ENCODE data around the gene ZNF280A. TPM values are rescaled to one million over a fixed set of nuclear protein-coding genes. Genes with fewer than 3 reads are reported as not detected.
"Not testable (repeated sequence)": the region's sequence is repeated elsewhere in the genome, so short reads cannot be mapped to it uniquely, and the experiment has no call there.

The ZNF280A gene
- total RNA-seq, 2 donors from 2014 or later, result not detected

DNA sequence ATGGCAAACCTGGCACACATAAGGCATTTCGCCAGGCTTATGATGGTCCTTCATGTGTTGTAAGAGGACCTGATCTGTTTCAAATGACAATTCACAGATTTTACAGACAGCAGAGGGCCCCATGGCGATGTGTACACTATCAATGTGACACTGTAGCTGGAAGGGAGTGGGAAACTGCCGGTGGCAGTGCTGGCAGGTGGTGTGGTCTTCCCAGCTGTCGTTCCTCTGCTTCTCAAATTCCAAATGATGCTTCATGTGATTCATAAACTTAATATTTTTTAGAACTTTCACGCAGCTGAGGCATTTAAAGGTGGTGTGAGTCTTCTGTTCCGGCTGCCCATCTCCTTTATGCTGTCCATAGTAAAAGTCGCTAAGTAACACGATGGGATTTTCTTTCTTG is 5.6 kb downstream of the ZNF280A start:
- H3K27me3 Mint-ChIP-seq, result peaks cover 52% of the 10 kb centered on the region
- ATAC-seq; H3K27ac Mint-ChIP-seq; H3K36me3 Mint-ChIP-seq (ENCODE audit: low read depth); H3K4me1 Mint-ChIP-seq; H3K4me3 Mint-ChIP-seq; DNase-seq; H3K9me3 ChIP-seq (ENCODE audit: control insufficient read depth, low read length, poor library complexity, severe bottlenecking): not testable (repeated sequence)

DNA sequence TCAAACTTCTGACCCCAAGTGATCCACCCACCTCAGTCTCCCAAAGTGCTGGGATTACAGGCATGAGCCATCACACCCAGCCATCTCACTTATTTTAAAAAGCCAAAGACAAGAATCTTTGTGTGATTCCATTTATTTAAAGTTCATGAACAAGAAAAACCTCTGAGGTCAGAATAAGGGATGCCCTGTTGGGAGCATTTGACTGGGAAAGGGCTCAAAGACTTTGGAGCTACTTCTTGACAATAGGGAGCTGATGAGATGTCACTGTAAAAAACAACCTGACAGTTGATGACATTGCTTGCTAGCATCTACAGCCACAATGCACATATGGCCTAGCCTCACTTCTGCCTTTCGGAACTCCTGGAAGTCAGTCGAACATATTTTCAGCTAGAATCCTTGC is 6.5 kb downstream of the ZNF280A start:
- ATAC-seq, result no peak
- H3K4me3 Mint-ChIP-seq, result no peak overlapping the region
- peaks cover 50% of the 10 kb centered on the region for H3K27me3 Mint-ChIP-seq

DNA sequence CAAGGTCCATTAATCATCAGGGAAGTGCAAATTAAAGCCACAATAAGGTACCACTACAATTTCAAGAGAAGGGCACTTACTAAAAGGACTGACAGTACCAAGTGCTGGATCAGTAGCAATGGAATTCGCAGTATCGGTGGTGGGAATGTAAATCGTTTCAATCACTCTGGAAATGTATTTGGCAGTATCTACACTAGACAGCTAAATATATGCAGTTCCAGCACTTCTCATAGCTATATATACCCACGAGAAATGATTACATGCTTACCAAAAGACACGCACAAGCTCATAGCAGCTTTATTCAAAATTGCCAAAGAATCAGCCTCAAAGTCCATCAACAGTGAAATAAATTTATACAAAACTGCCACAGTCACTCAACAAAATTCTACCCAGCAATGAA is 7.1 kb downstream of the ZNF280A start:
- no peak for ATAC-seq
- H3K4me3 Mint-ChIP-seq, result no peak overlapping the region
- no peaks in the 10 kb centered on the region for H3K9me3 ChIP-seq (ENCODE audit: control insufficient read depth, low read length, poor library complexity, severe bottlenecking)
- peaks cover 50% of the 10 kb centered on the region for H3K27me3 Mint-ChIP-seq
- no peak overlapping the region for H3K27ac Mint-ChIP-seq
- no peak for DNase-seq
- peaks cover 7% of the 10 kb centered on the region for H3K4me1 Mint-ChIP-seq
- peaks cover 6% of the 10 kb centered on the region for H3K36me3 Mint-ChIP-seq (ENCODE audit: low read depth)

More for the DNA sequence above, 6.5 kb downstream of the ZNF280A start:
- Mint-ChIP-seq H3K36me3 (ENCODE audit: low read depth) (peaks cover 6% of the 10 kb centered on the region), H3K27ac (no peak overlapping the region), H3K4me1 (peaks cover 5% of the 10 kb centered on the region)
- no peaks in the 10 kb centered on the region for H3K9me3 ChIP-seq (ENCODE audit: control insufficient read depth, low read length, poor library complexity, severe bottlenecking)
- no peak for DNase-seq

DNA sequence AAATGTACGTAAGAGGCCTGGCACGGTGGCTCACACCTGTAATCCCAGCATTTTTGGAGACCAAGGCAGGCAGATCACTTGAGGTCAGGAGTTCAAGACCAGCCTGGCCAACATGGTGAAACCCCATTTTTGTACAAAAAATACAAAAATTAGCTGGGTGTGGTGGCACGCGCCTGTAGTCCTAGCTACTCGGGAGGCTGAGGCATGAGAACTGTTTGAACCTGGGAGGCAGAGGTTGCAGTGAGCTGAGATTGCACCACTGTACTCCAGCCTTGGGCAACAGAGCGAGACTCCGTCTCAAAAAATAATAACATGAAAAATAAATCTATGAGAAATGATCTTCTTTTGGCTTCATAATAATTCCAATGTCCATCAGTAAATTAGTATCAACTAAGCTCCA is 9.2 kb downstream of the ZNF280A start:
- ATAC-seq; H3K36me3 Mint-ChIP-seq (ENCODE audit: low read depth); H3K27ac Mint-ChIP-seq; H3K4me3 Mint-ChIP-seq; DNase-seq; H3K9me3 ChIP-seq (ENCODE audit: control insufficient read depth, low read length, poor library complexity, severe bottlenecking): not testable (repeated sequence)
- peaks cover 23% of the 10 kb centered on the region for H3K4me1 Mint-ChIP-seq
- peaks cover 36% of the 10 kb centered on the region for H3K27me3 Mint-ChIP-seq

DNA sequence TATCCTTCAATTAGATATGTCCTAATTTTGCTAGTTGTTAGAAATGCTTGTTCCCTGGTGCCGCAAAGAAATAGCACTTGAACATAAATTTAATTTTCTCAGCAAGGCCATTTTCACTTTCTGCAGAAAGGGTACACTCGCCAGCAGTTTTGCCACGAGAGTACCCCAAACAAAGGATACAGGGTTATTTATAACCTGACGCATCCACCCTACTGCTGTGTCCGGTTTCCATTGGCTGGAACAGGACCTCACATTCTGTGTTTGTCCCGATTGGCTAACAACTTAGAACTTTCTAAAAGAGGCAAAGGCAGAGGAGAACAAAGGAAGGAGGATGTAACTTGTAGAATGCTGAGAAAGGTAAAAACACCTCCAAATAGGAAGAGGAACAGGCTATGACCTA is 10.2 kb downstream of the ZNF280A start:
- H3K9me3 ChIP-seq (ENCODE audit: control insufficient read depth, low read length, poor library complexity, severe bottlenecking); H3K4me3 Mint-ChIP-seq; DNase-seq; ATAC-seq; H3K27ac Mint-ChIP-seq: not testable (repeated sequence)
- peaks cover 26% of the 10 kb centered on the region for H3K27me3 Mint-ChIP-seq
- H3K4me1 Mint-ChIP-seq, result peaks cover 25% of the 10 kb centered on the region
- peaks cover 10% of the 10 kb centered on the region for H3K36me3 Mint-ChIP-seq (ENCODE audit: low read depth)

DNA sequence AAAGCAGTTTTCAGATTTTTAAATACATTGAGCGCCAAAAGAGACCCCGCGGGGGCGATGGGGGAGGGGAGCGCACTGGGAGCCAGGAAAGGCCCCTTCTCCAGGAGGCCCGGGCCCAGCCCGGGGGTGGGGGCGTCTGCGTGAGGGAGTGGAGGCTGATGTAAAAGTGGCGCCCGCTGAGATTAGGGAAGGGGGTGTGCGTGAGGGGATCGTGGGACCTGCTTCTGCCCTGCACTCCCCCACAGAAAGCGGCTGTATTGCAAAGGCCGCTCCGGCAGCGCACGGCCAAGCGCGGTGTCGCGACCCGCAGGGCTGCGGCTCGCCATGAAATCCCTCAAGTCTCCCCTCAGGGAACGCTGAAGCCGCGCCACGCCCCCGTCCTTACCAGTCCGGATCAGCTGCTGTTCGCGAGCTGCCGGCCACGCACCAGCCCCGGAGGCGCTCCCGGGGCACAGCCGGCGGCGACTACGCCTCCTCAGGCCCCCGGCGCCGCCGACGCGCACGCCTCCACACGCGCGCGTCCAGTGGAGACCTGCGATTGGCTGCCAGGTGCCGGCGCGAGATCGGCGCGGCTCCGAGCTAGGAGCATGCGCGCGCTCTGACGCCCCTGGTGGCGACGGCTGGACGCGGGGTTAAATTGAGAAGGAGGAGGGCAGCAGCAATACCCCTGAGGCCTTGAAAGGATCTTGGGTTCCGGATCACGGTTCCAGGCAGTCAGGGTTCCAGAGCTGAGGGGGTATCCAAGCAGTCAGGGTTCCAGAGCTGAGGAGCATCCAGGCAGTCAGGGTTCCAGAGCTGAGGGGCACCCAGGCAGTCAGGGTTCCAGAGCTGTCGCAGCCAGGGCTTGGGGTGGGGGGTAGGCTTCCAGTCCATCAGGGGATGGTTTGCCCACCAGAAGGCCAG is 11.5 kb downstream of the ZNF280A start, which contains the start of gene ZNF280B:
ZNF280B (minus strand) TSS at position 469 of the 903 bp plus-strand sequence. CDS start 19,344 bp downstream, outside the sequence.
- Mint-ChIP-seq H3K36me3 (ENCODE audit: low read depth) (peaks cover 13% of the 10 kb centered on the region), H3K4me3 (peak within 1 kb of the TSS; percentile 88), H3K4me1 (peaks cover 25% of the 10 kb centered on the region), H3K27me3 (peaks cover 16% of the 10 kb centered on the region), H3K27ac (peak within 1 kb of the TSS; percentile 49)
- ATAC-seq (peak; percentile 99), DNase-seq (peak; percentile 60 to 78 (median 61))
- H3K9me3 ChIP-seq (ENCODE audit: control insufficient read depth, low read length, poor library complexity, severe bottlenecking), result no peaks in the 10 kb centered on the region

DNA sequence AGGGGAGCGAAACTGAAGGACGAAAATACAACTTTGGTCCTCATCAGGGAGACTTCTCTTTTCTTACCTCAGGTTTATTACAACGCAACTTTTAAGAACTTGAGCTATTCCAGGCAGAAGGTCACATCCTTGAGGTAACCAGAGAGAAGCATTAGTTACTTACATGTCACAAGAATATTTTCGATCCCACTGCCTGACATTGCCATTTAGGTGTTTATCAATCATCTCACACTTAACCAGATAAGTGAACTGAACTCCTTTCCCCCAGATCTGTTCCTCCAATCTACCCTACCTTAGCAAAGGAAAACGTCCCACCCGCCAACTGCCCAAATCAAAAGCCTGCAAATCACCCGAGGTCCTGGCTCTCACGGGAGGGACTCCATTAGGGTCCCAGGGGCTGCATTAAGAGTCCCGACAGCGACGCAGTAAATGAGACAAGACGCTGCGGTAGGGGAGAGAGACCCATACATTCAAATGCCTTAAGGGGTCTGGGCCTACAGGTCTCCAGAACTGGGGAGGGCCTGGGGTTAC is 12.3 kb downstream of the ZNF280A start:
- peak overlapping the region; percentile 49 for H3K27ac Mint-ChIP-seq
- DNase-seq (no peak), ATAC-seq (no peak)

DNA sequence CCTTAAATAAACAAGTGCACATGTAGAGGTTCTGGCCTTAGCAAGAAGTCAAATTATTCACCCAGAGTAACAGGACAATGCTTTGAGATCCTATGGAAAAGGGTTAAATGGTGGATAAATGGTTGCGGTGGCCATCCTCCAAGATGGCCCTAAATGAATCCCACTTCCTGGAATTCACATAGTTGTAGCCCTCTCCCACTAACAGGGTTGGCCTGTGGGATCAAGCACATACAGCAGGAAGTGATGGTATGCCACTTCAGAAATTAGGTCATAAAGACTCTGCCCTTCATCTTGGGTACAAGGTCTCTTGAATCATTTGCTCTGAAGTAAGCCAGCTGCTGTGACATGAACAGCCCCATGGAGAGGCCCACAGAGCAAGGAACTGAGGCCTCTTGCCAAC is 13.3 kb downstream of the ZNF280A start:
- H3K4me3 Mint-ChIP-seq, result no peak overlapping the region
- H3K4me1 Mint-ChIP-seq, result peaks cover 22% of the 10 kb centered on the region
- ATAC-seq (no peak), DNase-seq (no peak)
- no peaks in the 10 kb centered on the region for H3K27me3 Mint-ChIP-seq
- no peak overlapping the region for H3K27ac Mint-ChIP-seq
- peaks cover 15% of the 10 kb centered on the region for H3K36me3 Mint-ChIP-seq (ENCODE audit: low read depth)
- no peaks in the 10 kb centered on the region for H3K9me3 ChIP-seq (ENCODE audit: control insufficient read depth, low read length, poor library complexity, severe bottlenecking)

More for the DNA sequence above, 12.3 kb downstream of the ZNF280A start:
- peak overlapping the region; percentile 88 for H3K4me3 Mint-ChIP-seq
- peaks cover 25% of the 10 kb centered on the region for H3K4me1 Mint-ChIP-seq
- peaks cover 13% of the 10 kb centered on the region for H3K36me3 Mint-ChIP-seq (ENCODE audit: low read depth)
- no peaks in the 10 kb centered on the region for H3K9me3 ChIP-seq (ENCODE audit: control insufficient read depth, low read length, poor library complexity, severe bottlenecking)
- H3K27me3 Mint-ChIP-seq, result peaks cover 10% of the 10 kb centered on the region

DNA sequence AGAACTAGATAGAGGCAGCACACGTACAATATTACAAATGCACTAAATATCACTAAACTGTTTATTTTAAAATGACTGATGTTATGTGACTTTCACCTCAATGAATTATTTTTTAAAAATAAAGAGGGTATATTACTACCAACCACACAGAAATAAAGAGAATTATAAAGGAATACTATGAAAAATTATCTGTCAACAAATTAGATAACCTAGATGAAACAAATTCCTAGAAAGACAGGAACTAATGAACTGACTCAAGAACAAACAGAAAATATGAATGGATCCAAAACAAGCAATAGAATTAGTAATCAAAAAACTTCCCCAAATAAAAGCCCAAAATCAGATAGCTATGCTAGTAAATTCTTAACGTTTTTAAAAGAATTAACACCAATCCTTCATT is 21.8 kb downstream of the ZNF280A start:
- Mint-ChIP-seq H3K4me1 (peaks cover 12% of the 10 kb centered on the region), H3K27ac (no peak overlapping the region), H3K36me3 (ENCODE audit: low read depth) (peaks cover 9% of the 10 kb centered on the region), H3K4me3 (no peak overlapping the region), H3K27me3 (no peaks in the 10 kb centered on the region)
- DNase-seq, result no peak
- ATAC-seq, result no peak
- no peaks in the 10 kb centered on the region for H3K9me3 ChIP-seq (ENCODE audit: control insufficient read depth, low read length, poor library complexity, severe bottlenecking)

DNA sequence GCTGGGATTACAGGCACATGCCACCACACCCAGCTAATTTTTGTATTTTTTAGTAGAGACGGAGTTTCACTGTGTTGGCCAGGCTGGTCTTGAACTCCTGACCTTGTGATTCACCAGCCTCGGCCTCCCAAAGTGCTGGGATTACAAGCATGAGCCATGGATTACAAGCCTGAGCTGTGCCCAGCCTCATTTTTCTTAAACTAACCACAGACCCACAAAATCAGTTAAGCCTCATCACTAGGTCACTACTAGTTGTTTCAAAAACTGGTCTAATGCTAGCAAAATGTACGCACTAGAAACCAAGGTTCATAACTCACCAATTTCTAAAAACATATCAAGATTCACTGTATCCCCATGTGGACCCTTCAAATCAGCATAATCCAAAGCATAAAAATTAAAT is 28.5 kb downstream of the ZNF280A start:
- not testable (repeated sequence) for DNase-seq; ATAC-seq; H3K4me1 Mint-ChIP-seq; H3K9me3 ChIP-seq (ENCODE audit: control insufficient read depth, low read length, poor library complexity, severe bottlenecking); H3K27me3 Mint-ChIP-seq; H3K4me3 Mint-ChIP-seq
- peaks cover 11% of the 10 kb centered on the region for H3K36me3 Mint-ChIP-seq (ENCODE audit: low read depth)
- peak overlapping the region; percentile 5 for H3K27ac Mint-ChIP-seq

DNA sequence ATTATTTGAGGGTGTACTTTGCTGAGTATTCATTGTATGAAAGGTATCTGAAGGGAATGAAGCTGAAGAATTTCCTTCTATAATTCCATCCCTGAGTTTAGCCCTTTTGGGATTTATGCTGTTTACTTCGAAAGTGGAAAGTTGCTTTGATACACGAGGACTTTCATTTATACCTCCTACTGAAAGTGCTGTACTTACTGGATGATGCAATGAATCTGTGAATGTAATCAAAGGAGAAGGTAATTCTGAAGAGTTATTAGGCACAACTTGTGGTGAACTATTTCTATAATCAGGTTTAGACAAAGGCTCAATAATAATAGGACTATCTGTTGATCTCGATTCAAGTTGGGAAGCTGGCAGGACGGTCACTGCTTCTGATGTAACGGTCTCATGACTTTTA is 31.3 kb downstream of the ZNF280A start:
- no peak for ATAC-seq
- H3K36me3 Mint-ChIP-seq (ENCODE audit: low read depth), result peaks cover 8% of the 10 kb centered on the region

DNA sequence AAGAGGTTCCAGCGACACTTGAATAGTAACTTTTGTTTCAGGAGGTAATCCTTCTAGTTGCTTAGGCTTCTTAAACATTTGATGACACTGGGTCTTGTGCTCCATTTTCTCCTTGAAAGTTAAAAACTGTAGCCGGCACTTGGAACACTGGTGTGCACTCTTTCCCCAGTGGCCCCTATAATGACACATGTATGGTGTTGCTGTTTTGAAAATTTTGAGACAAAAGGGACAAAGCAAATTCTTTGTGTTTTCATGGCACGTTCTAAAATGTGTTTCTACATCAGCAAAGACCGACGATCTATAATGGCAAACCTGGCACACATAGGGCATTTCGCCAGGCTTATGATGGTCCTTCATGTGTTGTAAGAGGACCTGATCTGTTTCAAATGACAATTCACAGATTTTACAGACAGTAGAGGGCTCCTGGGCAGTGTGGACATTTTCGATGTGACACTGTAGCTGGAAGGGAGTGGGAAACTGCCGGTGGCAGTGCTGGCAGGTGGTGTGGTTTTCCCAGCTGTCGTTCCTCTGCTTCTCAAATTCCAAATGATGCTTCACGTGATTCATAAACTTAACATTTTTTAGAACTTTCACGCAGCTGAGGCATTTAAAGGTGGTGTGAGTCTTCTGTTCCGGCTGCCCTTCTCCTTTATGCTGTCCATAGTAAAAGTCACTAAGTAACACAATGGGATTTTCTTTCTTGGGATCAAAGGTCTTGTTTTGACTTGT is 32.0 kb downstream of the ZNF280A start:
- H3K9me3 ChIP-seq (ENCODE audit: control insufficient read depth, low read length, poor library complexity, severe bottlenecking), result no peaks in the 10 kb centered on the region
- H3K27me3 Mint-ChIP-seq, result no peaks in the 10 kb centered on the region
- H3K4me3 Mint-ChIP-seq, result no peak overlapping the region
- no peak for ATAC-seq
- no peaks in the 10 kb centered on the region for H3K4me1 Mint-ChIP-seq
- no peak overlapping the region for H3K27ac Mint-ChIP-seq
- DNase-seq, result no peak
- peaks cover 4% of the 10 kb centered on the region for H3K36me3 Mint-ChIP-seq (ENCODE audit: low read depth)

More for the DNA sequence above, 31.3 kb downstream of the ZNF280A start:
- DNase-seq, result no peak
- Mint-ChIP-seq H3K27me3 (no peaks in the 10 kb centered on the region), H3K4me1 (peaks cover 3% of the 10 kb centered on the region), H3K27ac (no peak overlapping the region), H3K4me3 (no peak overlapping the region)
- no peaks in the 10 kb centered on the region for H3K9me3 ChIP-seq (ENCODE audit: control insufficient read depth, low read length, poor library complexity, severe bottlenecking)

DNA sequence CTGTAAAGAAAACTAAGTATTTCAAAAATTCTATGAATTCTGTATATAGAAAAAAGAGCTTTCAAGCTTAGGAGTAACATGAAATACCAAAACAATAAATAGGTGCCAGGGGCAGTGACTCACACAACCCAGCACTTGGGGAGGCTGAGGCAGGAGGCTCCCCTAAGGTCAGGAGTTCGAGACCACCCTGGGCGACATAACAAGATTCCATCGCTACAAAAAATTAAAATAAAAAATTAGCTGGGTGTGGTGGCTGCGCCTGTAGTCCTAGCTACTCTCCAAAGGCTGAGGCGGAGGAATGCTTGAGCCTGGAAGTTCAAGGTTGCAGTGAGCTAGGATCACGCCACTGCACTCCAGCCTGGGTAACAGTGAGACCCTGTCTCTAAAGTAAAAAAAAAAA is 33.0 kb downstream of the ZNF280A start:
- no peaks in the 10 kb centered on the region for H3K27me3 Mint-ChIP-seq
- H3K4me3 Mint-ChIP-seq, result no peak overlapping the region
- ATAC-seq (no peak), DNase-seq (no peak)
- no peak overlapping the region for H3K27ac Mint-ChIP-seq
- H3K36me3 Mint-ChIP-seq (ENCODE audit: low read depth), result peaks cover 4% of the 10 kb centered on the region
- H3K9me3 ChIP-seq (ENCODE audit: control insufficient read depth, low read length, poor library complexity, severe bottlenecking), result no peaks in the 10 kb centered on the region
- H3K4me1 Mint-ChIP-seq, result no peaks in the 10 kb centered on the region
